ENCODE measurements around the gene KLF13.

KLF13 gene

DNA sequence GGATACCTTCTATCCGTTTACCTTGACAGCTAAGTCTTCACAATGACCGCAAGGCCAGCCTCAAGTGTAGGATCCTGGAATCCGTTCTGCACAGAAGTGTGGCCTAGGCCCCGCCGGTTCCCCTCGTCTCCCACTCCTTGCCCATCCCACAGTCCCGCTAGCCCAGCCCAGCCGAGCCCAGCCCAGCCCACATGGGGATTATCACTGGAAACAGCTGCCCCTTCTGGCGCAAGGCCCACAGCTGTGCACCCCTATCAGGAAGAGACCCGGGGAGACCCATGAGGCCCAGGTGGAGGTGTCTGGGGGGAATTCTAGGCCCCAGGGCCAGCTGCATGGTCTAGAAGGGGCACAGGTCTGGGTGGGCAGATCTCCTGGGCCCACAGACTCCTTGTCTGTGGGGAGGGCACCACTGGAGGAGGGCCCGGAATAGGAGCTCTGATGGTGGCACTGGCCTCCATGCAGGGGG lies 27.9 kb upstream of the KLF13 start:
- DNase-seq (ENCODE audit: insufficient read length, low spot score) (no peak), FAIRE-seq (no peak)

DNA sequence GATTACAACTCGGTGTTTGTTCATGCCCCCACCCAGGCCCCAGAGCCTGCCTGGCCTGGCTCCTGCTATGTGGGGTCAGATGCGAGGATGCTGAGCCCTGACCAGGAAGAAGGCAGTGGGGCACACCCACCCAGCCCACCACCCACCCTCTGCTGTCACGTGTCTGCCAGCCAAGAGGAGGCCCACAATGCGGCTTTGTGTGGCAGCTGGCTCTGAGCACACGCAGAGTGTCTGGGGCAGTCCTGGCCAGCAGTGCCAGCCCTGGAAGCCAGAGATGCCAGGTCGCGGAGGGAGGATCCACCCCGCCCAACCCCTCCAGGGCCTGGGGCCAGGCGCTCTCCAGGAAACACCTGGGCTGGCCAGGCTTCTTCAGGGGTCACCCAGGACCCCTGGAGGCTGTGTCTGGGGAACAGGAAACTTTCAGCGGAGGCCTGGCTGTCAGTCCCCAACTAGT lies 26.4 kb upstream of the KLF13 start:
- FAIRE-seq (no peak), DNase-seq (ENCODE audit: insufficient read length, low spot score) (no peak)

DNA sequence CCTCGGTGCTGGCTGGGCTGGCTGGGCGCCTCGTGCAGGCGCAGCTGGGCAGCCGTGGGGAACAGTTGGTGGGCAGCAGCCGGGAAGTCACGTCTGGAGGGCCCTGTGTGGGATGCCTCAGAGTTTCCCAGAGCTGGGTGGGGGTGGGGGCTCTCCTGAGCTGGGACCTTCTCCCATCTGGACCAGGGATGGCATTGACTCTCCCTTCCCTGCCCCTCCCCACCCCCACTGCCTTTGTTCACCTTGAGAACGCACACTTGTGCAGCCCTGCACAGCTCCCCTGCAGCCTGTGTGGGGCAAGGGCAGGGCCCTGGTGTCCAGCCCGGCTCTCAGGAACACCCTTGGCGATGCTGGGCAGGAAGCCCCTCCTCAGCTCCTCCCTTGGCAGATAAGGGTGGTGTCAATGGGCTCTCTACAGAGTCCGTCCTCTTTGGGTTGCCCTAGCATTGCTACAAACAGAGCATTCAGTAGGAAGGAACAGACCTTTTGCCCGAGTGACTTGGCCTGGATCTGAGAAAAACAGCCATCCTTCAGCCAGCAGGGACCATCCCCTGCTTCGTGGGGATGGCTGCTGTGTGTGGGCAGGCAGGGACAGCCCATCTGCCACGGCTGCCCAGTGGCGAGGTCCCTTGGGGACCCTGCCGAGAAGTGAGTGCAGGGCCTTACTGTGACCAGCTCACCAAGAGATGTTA lies 25.5 kb upstream of the KLF13 start:
- DNase-seq (ENCODE audit: insufficient read length, low spot score) (no peak), FAIRE-seq (no peak)

DNA sequence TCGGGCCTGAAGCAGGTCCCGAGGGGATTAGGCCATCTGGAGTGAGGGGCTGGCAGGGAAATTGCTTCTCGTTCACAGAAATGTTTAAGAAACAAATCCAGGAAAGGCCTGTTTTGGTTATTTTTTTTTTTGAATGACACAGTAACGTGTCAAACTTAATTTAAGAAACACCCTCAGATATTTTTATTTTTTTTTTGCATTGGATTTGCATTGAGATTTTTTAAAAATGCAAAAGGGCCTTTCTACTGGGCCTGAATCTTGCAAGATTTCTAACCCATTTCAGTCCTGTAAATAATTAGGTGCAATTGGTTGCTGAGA lies 25.0 kb upstream of the KLF13 start:
- DNase-seq (ENCODE audit: insufficient read length, low spot score): no peak
- FAIRE-seq: no peak

DNA sequence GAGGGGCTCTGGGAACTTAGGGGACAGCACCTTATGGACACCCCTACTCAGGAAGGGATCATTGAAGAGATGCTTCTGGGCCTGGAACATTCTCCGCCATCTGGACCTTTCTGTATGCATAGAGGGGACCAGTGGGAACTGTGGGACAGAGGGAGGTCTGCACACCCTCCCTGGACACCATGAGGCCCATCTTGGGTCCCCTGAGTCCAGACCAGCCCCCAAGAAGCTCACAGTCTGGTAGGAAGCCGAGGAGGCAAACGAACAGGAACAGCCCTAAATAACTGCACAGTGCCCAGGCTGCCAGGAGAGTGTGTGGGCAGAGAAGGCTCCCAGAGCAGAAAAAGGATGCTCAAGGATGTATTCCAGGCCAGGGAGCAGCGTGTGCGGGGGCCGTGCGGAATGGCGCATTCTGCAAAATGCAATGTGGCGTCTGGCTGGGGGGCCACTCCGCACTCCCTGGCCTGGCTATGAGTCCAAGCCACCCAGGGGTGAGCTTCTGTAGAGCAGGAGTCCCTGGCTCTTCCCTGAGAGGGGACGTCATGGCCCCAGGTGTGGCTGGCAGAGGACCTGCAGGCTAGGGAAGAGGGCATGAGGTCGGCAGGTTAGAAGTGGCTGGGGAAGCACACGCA lies 24.5 kb upstream of the KLF13 start:
- DNase-seq (ENCODE audit: insufficient read length, low spot score): no peak
- no peak for FAIRE-seq

DNA sequence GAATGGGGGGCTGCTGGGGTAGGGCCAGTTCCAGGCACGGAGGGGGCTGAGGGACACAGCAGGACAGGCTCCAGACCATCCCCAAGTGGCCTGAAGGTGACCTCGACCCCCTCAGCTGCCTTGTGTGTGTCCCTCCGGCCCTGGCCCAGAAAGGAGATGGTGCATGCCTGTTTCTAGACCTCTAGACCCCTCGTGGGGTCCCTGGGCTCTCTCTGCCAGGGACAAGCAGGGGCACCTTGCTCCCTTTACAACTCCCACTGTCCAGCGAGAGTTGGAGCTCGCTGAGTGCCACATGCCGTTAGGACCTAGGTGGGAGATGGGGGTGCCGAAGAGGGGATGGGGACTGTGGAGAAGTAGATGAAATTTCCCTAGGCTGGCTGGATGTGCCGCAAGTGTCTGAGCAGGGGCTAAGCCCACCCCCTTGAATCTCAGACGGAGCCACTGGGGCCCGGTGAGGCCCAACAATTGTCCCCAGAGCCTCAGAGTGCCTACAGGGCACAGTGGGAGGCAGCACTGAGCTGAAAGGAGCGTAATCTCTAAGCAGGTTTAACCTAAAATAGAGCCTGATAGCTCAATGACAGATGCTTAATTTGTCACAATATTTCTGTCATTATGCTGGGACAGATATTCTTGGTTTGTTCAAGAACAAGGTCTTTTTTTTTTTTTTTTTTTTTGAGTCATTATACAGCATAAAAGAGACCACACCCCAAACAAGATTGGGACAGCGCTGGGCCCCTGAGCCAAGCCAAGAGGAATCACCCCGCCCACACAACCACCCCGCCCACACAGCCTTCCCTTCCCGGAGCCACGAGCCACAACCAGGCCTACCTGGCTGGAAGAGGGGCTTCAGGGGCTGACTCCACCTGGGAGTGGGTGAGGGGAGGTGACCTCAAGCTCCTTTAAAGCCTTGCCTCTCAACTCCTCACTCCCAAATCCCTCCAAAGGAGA lies 23.6 kb upstream of the KLF13 start:
- no peak for DNase-seq (ENCODE audit: insufficient read length, low spot score)
- FAIRE-seq: no peak

DNA sequence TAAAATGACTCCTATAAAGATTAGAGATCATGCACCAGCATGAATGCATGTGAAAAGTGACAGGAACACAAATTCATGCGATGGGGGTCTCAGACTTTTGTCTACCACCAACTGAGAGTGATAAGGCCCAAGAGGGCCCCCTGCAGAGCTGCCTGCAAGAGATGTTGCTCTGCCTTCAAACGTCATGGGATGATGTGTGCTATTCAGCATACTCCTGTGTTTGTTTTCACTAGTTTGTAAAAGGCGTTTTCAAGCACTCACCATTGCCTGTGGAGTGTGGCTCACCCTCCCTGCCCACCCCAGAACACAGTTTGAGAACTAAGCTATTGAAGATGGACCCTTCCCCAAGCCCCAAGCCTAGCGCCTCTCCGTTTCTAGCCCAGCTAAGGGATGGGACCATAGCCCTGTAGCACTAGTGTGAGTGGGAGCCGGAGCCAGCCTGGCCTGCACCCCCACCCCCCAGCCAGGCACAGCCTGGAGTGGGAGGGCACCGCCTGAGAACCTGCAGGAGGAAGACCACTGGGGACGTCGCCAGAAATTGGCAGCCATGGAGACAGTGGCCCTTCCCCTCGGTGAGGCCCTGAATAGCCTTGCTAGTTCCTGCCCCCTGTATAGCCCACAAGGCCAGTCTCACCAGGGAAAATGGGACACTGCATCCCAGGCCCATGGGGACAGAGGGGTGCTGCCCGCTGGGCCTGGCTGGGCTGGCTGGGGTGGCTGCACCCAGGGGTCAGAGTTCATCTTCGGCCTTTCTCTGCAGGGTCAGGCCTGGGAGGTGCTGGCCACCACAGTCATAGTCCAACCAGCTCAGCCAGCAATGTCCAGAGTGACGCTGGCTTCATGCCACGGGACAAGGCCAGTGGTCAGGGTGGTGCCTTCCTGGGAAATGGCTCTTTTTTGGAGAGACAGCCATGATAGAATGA lies 22.6 kb upstream of the KLF13 start:
- FAIRE-seq (no peak), DNase-seq (ENCODE audit: insufficient read length, low spot score) (no peak)

DNA sequence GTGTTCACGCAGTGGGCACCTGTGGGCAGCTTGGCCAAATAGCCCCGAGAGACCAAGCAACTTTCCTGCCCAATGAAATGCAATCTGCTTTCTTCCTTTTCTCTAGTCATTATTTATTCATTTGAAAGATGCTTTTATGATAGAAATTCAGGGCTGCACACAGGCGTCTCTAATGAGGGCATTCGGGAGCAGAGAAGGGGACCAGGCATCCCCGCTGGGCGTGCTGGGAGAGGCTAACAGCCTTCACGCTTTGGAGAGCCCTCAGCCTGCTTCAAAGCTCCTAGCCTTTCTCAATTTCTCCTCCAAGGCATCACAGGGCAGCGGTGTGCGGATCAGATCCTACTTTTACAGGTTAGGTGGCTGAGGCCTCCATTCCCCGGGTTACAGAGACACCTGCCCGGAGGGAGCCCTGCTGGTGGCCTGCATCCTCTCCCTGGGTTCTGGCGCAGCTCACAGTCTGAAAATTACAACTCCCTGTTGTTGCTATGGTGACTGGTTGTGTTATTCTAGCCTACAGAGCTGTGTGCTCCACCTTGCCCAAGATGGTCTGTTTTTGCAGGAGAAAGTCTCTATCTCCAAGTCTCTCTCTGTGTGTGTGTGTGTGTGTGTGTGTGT lies 21.8 kb upstream of the KLF13 start:
- DNase-seq (ENCODE audit: insufficient read length, low spot score): no peak
- no peak for FAIRE-seq

DNA sequence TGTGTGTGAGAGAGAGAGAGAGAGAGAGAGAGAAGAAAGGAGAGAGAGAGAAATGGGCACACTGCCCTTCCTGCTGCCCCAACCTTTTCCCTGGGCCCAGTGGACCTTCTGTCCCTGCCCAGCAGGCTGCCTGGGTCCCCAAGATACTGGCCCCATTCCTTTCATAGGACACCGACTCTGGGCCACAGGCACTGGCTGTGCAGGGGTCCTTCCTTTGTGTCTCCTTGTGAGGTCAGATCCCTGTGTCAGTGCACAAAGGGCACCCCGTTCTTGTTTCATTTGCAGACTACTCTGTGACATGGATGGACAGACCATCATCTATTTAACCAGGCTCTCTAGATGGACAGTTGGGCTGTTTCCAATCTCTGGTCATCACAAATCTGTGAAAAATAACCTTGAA lies 21.3 kb upstream of the KLF13 start:
- DNase-seq (ENCODE audit: insufficient read length, low spot score): no peak
- no peak for FAIRE-seq

DNA sequence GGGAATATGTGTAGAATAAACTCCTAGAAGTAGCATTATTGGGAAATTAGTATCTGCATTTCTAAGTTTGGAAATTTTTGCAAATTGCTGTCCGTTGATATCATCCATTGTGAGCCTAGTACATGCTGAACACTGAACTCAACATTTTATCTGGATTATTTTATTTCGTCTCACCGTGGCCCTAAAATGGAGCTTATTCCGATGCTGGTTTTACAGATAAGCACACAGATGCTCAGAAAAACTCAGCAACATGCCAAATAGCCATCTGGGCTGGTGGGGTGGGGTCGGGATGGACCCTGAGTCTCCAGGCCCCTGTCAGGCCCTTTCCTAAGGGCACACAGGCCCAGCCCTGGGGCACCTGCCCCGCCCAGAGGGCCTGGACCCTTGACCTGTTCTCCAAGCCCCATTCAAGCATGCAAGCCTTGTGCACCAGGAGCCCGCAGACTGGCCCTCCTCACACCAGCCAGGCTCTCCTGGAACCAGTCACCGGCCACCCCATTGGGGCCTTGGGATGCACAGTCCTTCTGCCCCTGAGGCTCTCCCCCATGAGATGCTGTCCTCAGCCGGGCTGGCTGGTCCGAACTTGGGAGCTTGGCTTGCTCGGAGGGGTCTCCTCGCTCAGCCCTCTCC lies 20.7 kb upstream of the KLF13 start:
- FAIRE-seq: no peak
- no peak for DNase-seq (ENCODE audit: insufficient read length, low spot score)

DNA sequence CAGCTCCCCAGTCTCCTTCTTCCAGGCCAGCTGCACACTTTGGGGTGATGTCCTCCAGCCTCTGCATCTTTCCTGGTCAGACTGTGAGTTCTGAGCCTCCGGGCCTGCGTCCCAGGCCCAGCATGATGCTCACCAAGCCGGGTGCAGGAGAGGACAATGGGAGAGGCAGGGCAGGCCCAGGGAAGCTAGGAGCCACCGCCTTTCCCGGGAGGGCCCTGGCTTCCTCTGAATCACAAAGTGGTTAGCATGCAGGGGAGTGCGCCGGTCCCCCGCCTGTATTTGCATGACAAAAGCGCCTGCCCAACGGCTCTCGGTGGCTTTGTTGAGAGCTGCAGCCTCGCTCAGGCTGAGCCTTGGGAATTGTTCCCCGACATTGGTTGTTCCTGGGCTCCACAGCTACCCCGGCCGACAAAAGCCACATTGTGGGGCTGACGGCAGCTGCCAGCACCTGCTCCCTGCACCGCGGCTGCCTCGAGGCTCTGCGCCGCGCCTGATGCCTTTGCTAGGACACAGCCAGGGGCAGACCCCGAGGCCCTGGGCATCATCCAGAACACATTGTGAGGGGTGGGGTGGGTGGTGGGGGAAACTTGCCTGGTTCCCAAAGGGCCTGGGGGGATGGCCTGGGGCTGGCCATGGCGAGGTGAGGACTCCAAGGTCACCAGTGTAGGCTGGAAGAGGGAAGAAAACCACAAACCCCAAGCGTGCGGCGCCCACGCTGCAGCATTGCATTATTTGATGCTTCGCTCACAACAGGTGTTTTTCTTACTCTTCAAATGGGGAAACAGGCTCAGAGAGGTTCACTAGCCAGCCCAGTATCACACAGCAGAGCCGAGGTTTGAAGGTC lies 20.0 kb upstream of the KLF13 start:
- FAIRE-seq (no peak), DNase-seq (ENCODE audit: insufficient read length, low spot score) (no peak)

DNA sequence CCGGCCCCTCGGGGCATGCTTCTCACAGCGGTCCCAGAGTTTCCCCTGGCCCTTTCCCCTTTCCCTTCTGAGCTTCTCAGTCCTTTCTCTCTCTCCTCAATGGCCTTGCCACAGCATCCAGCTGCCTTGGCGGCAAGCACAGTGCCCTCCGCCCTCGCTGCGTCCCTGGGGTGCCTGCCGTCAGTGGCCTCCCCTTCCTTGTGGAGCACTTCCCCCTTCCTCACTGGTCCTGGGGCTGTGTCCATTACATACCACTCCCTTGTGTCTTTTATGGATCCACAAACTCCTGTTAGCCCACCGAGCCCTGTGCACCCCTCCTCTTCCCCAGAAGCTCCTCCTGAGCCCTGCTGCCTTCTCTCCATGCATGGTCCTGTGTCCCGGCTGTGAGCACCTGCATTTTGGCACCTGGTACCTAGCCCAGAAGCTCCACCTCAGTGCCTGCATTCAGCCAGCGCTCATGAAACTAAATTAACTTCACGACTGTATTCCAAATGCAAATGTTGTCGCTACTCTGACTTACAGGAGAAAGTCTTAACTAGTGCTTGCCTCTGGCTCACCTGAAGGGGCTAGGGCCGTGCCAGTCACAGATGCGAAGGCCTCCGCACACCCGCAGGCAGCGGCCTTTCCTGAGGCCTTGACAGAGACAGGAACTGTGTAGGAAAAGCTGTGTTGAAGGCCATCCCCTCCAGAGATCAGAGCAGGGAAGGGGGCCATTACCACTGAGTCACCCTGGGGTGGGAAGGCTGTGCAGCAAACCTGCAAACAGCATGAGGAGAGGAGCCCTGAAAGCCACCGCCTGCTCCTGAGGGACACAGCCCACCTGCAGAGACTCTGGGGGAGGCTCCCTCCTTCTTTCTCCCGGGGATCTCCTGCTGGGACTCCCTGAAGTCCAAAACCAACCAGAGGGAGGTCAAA lies 19.1 kb upstream of the KLF13 start:
- FAIRE-seq (no peak), DNase-seq (ENCODE audit: insufficient read length, low spot score) (no peak)

DNA sequence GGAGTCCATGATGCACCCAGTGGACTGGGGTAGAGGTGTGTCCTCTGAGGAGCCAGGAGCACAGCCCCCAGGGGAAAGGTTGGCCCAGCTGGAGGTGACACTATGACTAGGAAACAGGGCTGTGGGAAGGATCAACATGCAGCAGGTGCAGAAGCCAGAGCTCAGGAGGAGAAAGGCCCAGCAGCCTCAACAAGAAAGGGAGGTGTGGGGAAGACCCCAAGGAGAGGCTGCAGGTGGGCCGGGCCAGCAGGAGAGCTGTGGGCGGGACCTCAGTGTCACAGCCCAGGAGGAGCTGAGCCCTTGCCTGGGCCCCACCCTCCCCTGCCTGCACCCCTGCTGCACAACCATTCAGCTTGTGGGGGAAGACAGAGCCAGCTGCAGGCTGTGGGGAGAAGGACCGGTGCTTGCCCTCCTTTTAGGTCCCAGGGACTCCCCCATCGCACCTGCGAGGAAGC lies 18.4 kb upstream of the KLF13 start:
- DNase-seq (ENCODE audit: insufficient read length, low spot score): no peak
- FAIRE-seq: no peak

DNA sequence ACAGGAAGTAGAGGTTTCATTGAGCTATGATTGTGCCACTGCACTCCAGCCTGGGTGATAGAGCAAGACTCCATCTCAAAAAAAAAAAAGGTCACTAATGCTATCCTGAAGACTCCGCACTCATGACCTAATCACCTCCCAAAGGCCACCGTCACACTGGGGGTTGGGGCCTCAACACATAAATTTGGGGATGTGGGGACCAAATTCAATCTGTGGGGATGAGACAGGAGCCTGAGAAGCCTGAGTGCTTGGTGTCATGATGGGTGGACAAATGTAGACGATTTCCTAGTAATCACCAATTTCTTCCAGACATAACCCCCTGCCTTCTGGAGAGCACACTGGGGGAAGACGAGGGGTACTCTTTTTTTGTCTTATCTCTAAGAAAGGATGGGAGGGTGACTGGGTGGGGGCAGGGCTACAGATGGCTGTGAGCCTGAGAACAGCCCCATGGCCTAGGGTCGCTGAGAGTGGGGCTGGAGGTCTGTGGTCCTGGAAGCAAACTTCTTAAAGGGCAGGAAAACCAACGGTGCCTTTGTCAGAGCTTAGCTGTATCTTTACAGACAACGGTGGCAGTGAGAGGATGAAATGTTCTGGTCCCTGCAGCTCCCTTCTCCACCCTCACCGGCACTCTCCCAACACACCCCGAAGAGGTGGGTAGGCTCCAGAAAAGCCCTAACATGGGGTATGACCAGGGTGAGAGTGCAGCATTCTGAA lies 16.6 kb upstream of the KLF13 start:
- FAIRE-seq: no peak
- DNase-seq (ENCODE audit: insufficient read length, low spot score): no peak

DNA sequence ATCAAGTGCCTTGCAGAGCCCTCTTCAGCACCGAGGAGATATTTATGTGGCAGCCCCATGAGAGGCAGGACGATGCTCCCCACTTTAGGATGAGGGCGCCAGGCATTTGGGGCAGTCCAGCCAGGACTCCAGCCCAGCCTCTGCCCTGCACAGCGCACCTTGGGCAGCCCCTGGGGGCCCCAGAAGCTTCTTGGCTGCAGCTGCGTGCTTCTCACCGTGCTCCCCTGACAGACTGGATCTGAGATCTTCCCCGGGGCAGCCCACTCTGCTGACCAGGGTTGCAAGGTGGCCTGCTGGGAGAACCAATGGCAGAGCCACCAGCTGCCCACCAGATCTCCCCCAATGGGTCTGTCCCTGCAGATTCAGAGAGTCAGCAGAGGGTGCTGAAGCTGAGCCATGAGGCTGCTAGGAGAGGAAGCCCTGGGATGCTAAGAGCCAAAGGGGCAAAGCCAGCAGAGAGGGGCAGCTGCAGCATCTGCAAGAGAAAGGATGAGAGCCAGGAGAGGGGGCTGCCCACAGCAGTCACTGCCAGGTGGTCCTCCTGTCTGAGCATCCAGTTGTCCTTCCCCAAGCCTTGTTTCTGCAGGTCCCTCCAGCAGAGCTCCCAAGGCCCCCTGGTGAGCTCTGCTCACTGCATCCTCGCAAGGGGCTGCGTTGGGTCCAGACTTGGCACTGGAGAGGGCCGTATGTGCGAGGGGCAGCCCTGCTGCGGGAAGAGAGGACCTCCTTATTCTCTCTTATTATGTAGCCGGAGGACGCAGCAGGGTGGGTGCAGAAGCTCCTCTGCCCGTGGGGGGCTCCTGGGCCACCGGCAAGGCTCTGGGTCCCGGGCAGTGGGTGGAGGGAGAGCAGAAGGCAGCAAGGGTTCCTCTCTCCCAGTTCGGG lies 14.7 kb upstream of the KLF13 start:
- no peak for FAIRE-seq
- DNase-seq (ENCODE audit: insufficient read length, low spot score): no peak

DNA sequence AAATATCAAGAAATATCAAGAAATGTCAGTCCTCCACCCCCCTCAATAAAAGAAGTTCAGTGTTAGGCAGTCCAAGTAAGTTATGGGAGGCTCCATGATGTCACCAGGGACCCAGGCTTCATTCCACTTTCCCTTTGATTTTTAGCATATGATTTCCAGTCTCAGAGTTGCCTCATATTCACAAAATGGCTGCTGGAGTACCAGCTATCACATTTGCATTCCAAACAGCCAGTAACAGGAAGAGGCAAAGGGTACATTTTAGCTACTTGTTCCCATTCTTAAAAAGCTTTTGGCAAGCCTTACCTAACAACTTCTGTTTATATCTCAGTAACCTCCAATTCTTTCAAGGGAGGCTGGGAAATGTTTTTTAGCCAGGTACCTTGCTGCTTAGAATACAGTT lies 13.4 kb upstream of the KLF13 start:
- no peak for DNase-seq (ENCODE audit: insufficient read length, low spot score)
- FAIRE-seq: no peak
